GM23248 (cell line): Measurements from ENCODE around the gene ZBED4. TPM values are rescaled to one million over a fixed set of nuclear protein-coding genes. Genes with fewer than 3 reads are reported as not detected.

ENCODE experiments used
- DNase-seq: peaks from one replicate; pipeline ENCODE4 v3.0.0-alpha.2; 2015
- H2AFZ ChIP-seq: fragments of 200-600 bp; sonication (generic); 2 replicates; pipeline ENCODE4 v1.6.1; 2016; ENCODE audit warnings: antibody characterized with exemption
- H3F3A ChIP-seq: fragments of 200-600 bp; sonication (generic); 2 replicates; pipeline ENCODE4 v1.6.1; 2016; ENCODE audit warnings: mild to moderate bottlenecking, antibody characterized with exemption, mixed run types; ENCODE audit not compliant: insufficient read depth
- H3K27ac ChIP-seq: fragments of 200-600 bp; sonication (generic); 2 replicates; pipeline ENCODE4 v1.5.1; 2016; ENCODE audit warnings: mild to moderate bottlenecking
- H3K27me3 ChIP-seq: fragments of 200-600 bp; sonication (generic); replicated peaks from 2 replicates; pipeline ENCODE4 v1.6.1; 2016; ENCODE audit warnings: mild to moderate bottlenecking; ENCODE audit not compliant: insufficient read depth
- H3K36me3 ChIP-seq: fragments of 200-600 bp; sonication (generic); 2 replicates; pipeline ENCODE4 v1.6.1; 2016; ENCODE audit warnings: low read depth, mild to moderate bottlenecking
- H3K4me1 ChIP-seq: fragments of 200-600 bp; sonication (generic); 2 replicates; pipeline ENCODE4 v1.6.1; 2016; ENCODE audit warnings: mild to moderate bottlenecking; ENCODE audit not compliant: insufficient read depth
- H3K4me2 ChIP-seq: fragments of 200-600 bp; sonication (generic); one replicate; pipeline ENCODE4 v1.6.1; 2016; ENCODE audit warnings: mild to moderate bottlenecking; ENCODE audit not compliant: unreplicated experiment
- H3K4me3 ChIP-seq: fragments of 200-600 bp; sonication (generic); 2 replicates; pipeline ENCODE4 v1.5.1; 2016; ENCODE audit warnings: mild to moderate bottlenecking
- H3K79me2 ChIP-seq: fragments of 200-600 bp; sonication (generic); 2 replicates; pipeline ENCODE4 v1.6.1; 2016; ENCODE audit warnings: mild to moderate bottlenecking; ENCODE audit not compliant: insufficient read depth
- H3K9ac ChIP-seq: fragments of 200-600 bp; sonication (generic); 2 replicates; pipeline ENCODE4 v1.6.1; 2016; ENCODE audit warnings: mild to moderate bottlenecking
- H3K9me2 ChIP-seq: fragments of 200-600 bp; sonication (generic); 2 replicates; pipeline ENCODE4 v1.6.1; 2016; ENCODE audit warnings: mixed run types, mild to moderate bottlenecking, moderate library complexity; ENCODE audit not compliant: insufficient read depth
- H3K9me3 ChIP-seq: fragments of 200-600 bp; sonication (generic); one replicate; pipeline ENCODE4 v1.6.1; 2017; ENCODE audit warnings: low read depth
- H4K20me1 ChIP-seq: fragments of 200-600 bp; sonication (generic); 2 replicates; pipeline ENCODE4 v1.6.0; 2016; ENCODE audit not compliant: insufficient read depth
- EZH2 ChIP-seq: fragments of 200-600 bp; sonication (generic); IDR thresholded peaks from 2 replicates; pipeline ENCODE4 v1.6.1; 2018; ENCODE audit warnings: antibody characterized with exemption, mild to moderate bottlenecking; ENCODE audit not compliant: insufficient read depth, poor library complexity, severe bottlenecking
- EZH2phosphoT487 ChIP-seq: fragments of 200-600 bp; sonication (generic); IDR thresholded peaks from 2 replicates; pipeline ENCODE4 v1.6.1; 2018; ENCODE audit warnings: antibody characterized with exemption, moderate library complexity, mild to moderate bottlenecking, low read depth; ENCODE audit not compliant: insufficient read depth
- WGBS, 2 experiments: methylation state at CpG; one replicate each; pipeline ENCODE4 v1.1.6; 2015 to 2017; ENCODE audit warnings: low lambda C conversion rate in 2 of 2, low coverage in 1 of 2; ENCODE audit errors: missing lambda C conversion rate in 2 of 2; 5-methylcytosine and 5-hydroxymethylcytosine counted together
- in situ Hi-C: fragments of 300-500 bp; cut with MboI; formaldehyde crosslinking; loops from 2 replicates; pipeline ENCODE4 v1.15.0; 2020
- polyA plus RNA-seq: library from polyadenylated mRNA; unstranded; fragments of >200 nt; fragmentation: Nextera tagmentation; extraction: Ambion mirVana; gene quantifications from 2 replicates; pipeline ENCODE4 v1.2.1, GENCODE V29; 2016
- total RNA-seq: library from RNA; depleted of rRNA; stranded (reverse); fragments of >200 nt; shearing (Covaris generic); gene quantifications from 2 replicates; pipeline ENCODE4 v1.2.3, GENCODE V29; 2014

The ZBED4 gene
- total and polyA plus RNA-seq, 2 experiments from 2014 or later = 5.0 to 7.7 TPM

- H3K36me3 ChIP-seq = no peaks in the 10 kb centered on the region; the same call in 1 of the 2 replicates
- in situ Hi-C loops = no loop called here
- H3K4me1 ChIP-seq = no peaks in the 10 kb centered on the region
- H2AFZ ChIP-seq = no peak overlapping the region
- no peaks in the 10 kb centered on the region for H3K27me3 ChIP-seq
- 86 to 90% methylated on average over 16 of the region's 16 CpGs for WGBS, 2 experiments
- no peak overlapping the region for H3K27ac ChIP-seq
- no peaks in the 10 kb centered on the region for H3K9me3 ChIP-seq
- H4K20me1 ChIP-seq = no peaks in the 10 kb centered on the region
- H3K4me3 ChIP-seq = no peak overlapping the region
- H3F3A ChIP-seq = no peaks in the 10 kb centered on the region
- DNase-seq = no peak
- no peaks in the 10 kb centered on the region for H3K79me2 ChIP-seq
- H3K9ac ChIP-seq = no peak overlapping the region
- no peaks in the 10 kb centered on the region for H3K9me2 ChIP-seq
- TF ChIP-seq EZH2phosphoT487 (no peak), EZH2 (no peak)
- H3K4me2 ChIP-seq = no peak overlapping the region
Observed at GRCh38 chr22:49923445-49923844, 69.8 kb downstream of the ZBED4 start.

- Histone ChIP-seq H3K9me3 (no peaks in the 10 kb centered on the region), H4K20me1 (no peaks in the 10 kb centered on the region), H3K4me3 (no peak overlapping the region), H3K79me2 (no peaks in the 10 kb centered on the region), H3K36me3 (no peaks in the 10 kb centered on the region; the same call in 1 of the 2 replicates), H3K4me1 (no peaks in the 10 kb centered on the region), H3K27ac (no peak overlapping the region), H3F3A (no peaks in the 10 kb centered on the region), H3K9ac (no peak overlapping the region), H3K27me3 (no peaks in the 10 kb centered on the region), H3K4me2 (no peak overlapping the region), H3K9me2 (no peaks in the 10 kb centered on the region), H2AFZ (no peak overlapping the region)
- no peak for DNase-seq
- WGBS, 2 experiments = 96% methylated on average over 29 to 31 of the region's 31 CpGs
- in situ Hi-C loops = no loop called here
- no peak for TF ChIP-seq EZH2
- TF ChIP-seq EZH2phosphoT487 = no peak
Observed at GRCh38 chr22:49924113-49924833, 70.6 kb downstream of the ZBED4 start.

- no peak overlapping the region for H3K9ac ChIP-seq
- H4K20me1 ChIP-seq = no peaks in the 10 kb centered on the region
- no peak overlapping the region for H3K4me2 ChIP-seq
- in situ Hi-C loops = no loop called here
- no peaks in the 10 kb centered on the region; the same call in 1 of the 2 replicates for H3K36me3 ChIP-seq
- DNase-seq = no peak
- WGBS, 2 experiments = 96% methylated on average over 24 of the region's 24 CpGs
- H3K79me2 ChIP-seq = no peaks in the 10 kb centered on the region
- H3K4me3 ChIP-seq = no peak overlapping the region
- no peak for TF ChIP-seq EZH2
- TF ChIP-seq EZH2phosphoT487 = no peak
- H3K27me3 ChIP-seq = no peaks in the 10 kb centered on the region
- no peaks in the 10 kb centered on the region for H3K9me2 ChIP-seq
- no peaks in the 10 kb centered on the region for H3K9me3 ChIP-seq
- no peaks in the 10 kb centered on the region for H3K4me1 ChIP-seq
- H3F3A ChIP-seq = no peaks in the 10 kb centered on the region
- H2AFZ ChIP-seq = no peak overlapping the region
- no peak overlapping the region for H3K27ac ChIP-seq
Observed at GRCh38 chr22:49925525-49926128, 72.0 kb downstream of the ZBED4 start.

DNA sequence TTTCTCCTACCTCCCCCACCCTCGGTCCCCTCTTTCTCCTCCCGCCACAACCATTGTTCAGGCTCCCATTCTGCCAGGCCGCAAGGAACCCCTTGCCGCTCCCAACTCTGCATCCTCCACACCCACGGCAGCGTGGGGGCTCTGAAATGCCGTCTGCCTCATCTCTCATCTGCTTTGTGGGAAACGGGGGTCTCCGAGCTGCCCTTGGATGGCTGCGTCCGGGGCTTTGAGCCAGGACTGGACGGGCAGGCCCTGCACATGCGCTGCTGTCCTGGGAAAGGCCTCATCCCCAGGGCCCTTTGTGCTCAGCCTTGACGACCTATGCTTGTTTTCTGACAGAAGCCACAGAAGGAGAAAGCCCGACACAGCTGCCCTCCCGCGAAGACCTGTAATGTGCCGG is 73.3 kb downstream of the ZBED4 start:
- Histone ChIP-seq H3K27me3 (no peaks in the 10 kb centered on the region), H3K4me1 (peaks cover 5% of the 10 kb centered on the region; the same call in 1 of the 2 replicates), H3K27ac (no peak overlapping the region), H3K9me2 (no peaks in the 10 kb centered on the region), H3K36me3 (no peaks in the 10 kb centered on the region; the same call in 1 of the 2 replicates), H2AFZ (no peak overlapping the region), H3K79me2 (no peaks in the 10 kb centered on the region), H3K9ac (no peak overlapping the region), H4K20me1 (no peaks in the 10 kb centered on the region), H3F3A (0 out of 2 replicates have a peak, but pooled peaks cover 5% of the 10 kb centered on the region), H3K4me2 (no peak overlapping the region), H3K4me3 (no peak overlapping the region), H3K9me3 (no peaks in the 10 kb centered on the region)
- in situ Hi-C loops = no loop called here
- no peak for DNase-seq
- no peak for TF ChIP-seq EZH2phosphoT487
- TF ChIP-seq EZH2 = no peak
- WGBS, 2 experiments = 77 to 81% methylated on average over 14 to 18 of the region's 18 CpGs
